HEK293 (cell line): ENCODE results near the gene DLGAP4.

ENCODE experiments used
- CTCF ChIA-PET: fragments of 350-600 bp; formaldehyde crosslinking; extraction: SDS; loops from one replicate; lab custom pipeline; 2021; ENCODE audit warnings: antibody characterized with exemption; lab: Yijun Ruan, JAX
- POLR2A ChIA-PET: fragments of 300-600 bp; formaldehyde crosslinking; extraction: SDS; loops from one replicate; lab custom pipeline; 2020; ENCODE audit warnings: antibody characterized with exemption, inconsistent platforms; lab: Yijun Ruan, JAX
- H3K27ac ChIP-seq: fragments of 200-500 bp; sonication (Bioruptor generic); 2 replicates; pipeline ENCODE4 v1.5.1; 2014; ENCODE audit warnings: low read depth, low read length, control low read depth, inconsistent platforms; ENCODE audit errors: extremely low read depth
- H3K36me3 ChIP-seq, 2 experiments: fragments of 200-500 bp in 1 of 2; sonication (Bioruptor generic) in 1 of 2; 1 replicate in 1 of 2; 2 replicates in 1 of 2; pipeline ENCODE4 v1.5.1; 2014 to 2017; ENCODE audit warnings: inconsistent platforms in 2 of 2, low read length in 2 of 2; ENCODE audit not compliant: control insufficient read depth in 2 of 2, insufficient read depth in 1 of 2
- H3K4me1 ChIP-seq: fragments of 200-500 bp; sonication (Bioruptor generic); 2 replicates; pipeline ENCODE4 v1.5.1; 2014; ENCODE audit warnings: mild to moderate bottlenecking, low read length, inconsistent platforms; ENCODE audit not compliant: control insufficient read depth, insufficient read depth
- H3K4me3 ChIP-seq: 2 replicates; pipeline ENCODE4 v1.5.1; 2011; ENCODE audit warnings: low read depth, mild to moderate bottlenecking, control low read depth, low read length, moderate library complexity
- H3K9me3 ChIP-seq: fragments of 200-500 bp; sonication (Bioruptor generic); 2 replicates; pipeline ENCODE4 v1.5.1; 2014; ENCODE audit warnings: low read depth, low read length, inconsistent platforms; ENCODE audit not compliant: control insufficient read depth, insufficient read depth
- KLF17 ChIP-seq: fragments of 450-650 bp; formaldehyde crosslinking; IDR thresholded peaks from 2 replicates; pipeline ENCODE4 v1.5.1; 2016; ENCODE audit warnings: missing biosample characterization, missing genetic modification characterization
- PBX3 ChIP-seq: sonication (generic); formaldehyde crosslinking; IDR thresholded peaks from 2 replicates; pipeline ENCODE4 v1.8.1; 2022; ENCODE audit warnings: mild to moderate bottlenecking, moderate library complexity, missing genetic modification reagents
- PRDM2 ChIP-seq: fragments of 450-650 bp; formaldehyde crosslinking; IDR thresholded peaks from 2 replicates; pipeline ENCODE4 v1.5.1; 2016; ENCODE audit warnings: missing biosample characterization, missing genetic modification characterization, borderline replicate concordance
- PRDM4 ChIP-seq: fragments of 450-650 bp; formaldehyde crosslinking; IDR thresholded peaks from 2 replicates; pipeline ENCODE4 v1.5.1; 2017; ENCODE audit warnings: missing biosample characterization, missing genetic modification characterization
- YY2 ChIP-seq: fragments of 450-650 bp; formaldehyde crosslinking; IDR thresholded peaks from 2 replicates; pipeline ENCODE4 v1.5.1; 2016; ENCODE audit warnings: missing biosample characterization, missing genetic modification characterization
- ZBTB48 ChIP-seq: fragments of 450-650 bp; formaldehyde crosslinking; IDR thresholded peaks from 2 replicates; pipeline ENCODE4 v1.5.1; 2016; ENCODE audit warnings: missing biosample characterization, missing genetic modification characterization
- ZNF175 ChIP-seq: fragments of 450-650 bp; formaldehyde crosslinking; IDR thresholded peaks from 2 replicates; pipeline ENCODE4 v1.5.1; 2016; ENCODE audit warnings: missing biosample characterization, missing genetic modification characterization
- ZNF184 ChIP-seq: fragments of 450-650 bp; IDR thresholded peaks from 2 replicates; pipeline ENCODE4 v1.5.1; 2018; ENCODE audit warnings: missing biosample characterization, mild to moderate bottlenecking, missing genetic modification characterization
- ZNF274 ChIP-seq, 2 experiments: fragments of 200-500 bp in 1 of 2; fragments of 450-650 bp in 1 of 2; sonication (Bioruptor generic) in 1 of 2; formaldehyde crosslinking in 1 of 2; IDR thresholded peaks; 2 replicates each; pipeline versions ENCODE4 v1.5.1 to v1.6.1; 2014 to 2016; ENCODE audit warnings: borderline replicate concordance in 1 of 2, inconsistent platforms in 1 of 2, low read length in 1 of 2, missing biosample characterization in 1 of 2, missing genetic modification characterization in 1 of 2
- ZNF280D ChIP-seq: fragments of 450-650 bp; formaldehyde crosslinking; IDR thresholded peaks from 2 replicates; pipeline ENCODE4 v1.5.1; 2016; ENCODE audit warnings: missing biosample characterization, missing genetic modification characterization
- ZNF292 ChIP-seq: fragments of 450-650 bp; formaldehyde crosslinking; IDR thresholded peaks from 2 replicates; pipeline ENCODE4 v1.5.1; 2016; ENCODE audit warnings: low read depth, missing biosample characterization, missing genetic modification characterization, borderline replicate concordance
- ZNF350 ChIP-seq: fragments of 450-650 bp; formaldehyde crosslinking; IDR thresholded peaks from 2 replicates; pipeline ENCODE4 v1.5.0; 2017; ENCODE audit warnings: missing biosample characterization, mild to moderate bottlenecking, missing genetic modification characterization
- ZNF426 ChIP-seq: fragments of 450-650 bp; formaldehyde crosslinking; IDR thresholded peaks from 2 replicates; pipeline ENCODE4 v1.5.1; 2017; ENCODE audit warnings: missing biosample characterization, missing genetic modification characterization, mild to moderate bottlenecking, inconsistent platforms, moderate library complexity
- ZNF488 ChIP-seq: fragments of 450-650 bp; formaldehyde crosslinking; IDR thresholded peaks from 2 replicates; pipeline ENCODE4 v1.5.1; 2016; ENCODE audit warnings: missing biosample characterization, missing genetic modification characterization
- ZNF558 ChIP-seq: fragments of 450-650 bp; formaldehyde crosslinking; IDR thresholded peaks from 2 replicates; pipeline ENCODE4 v1.5.1; 2016; ENCODE audit warnings: missing biosample characterization, missing genetic modification characterization
- ZNF654 ChIP-seq: fragments of 450-650 bp; formaldehyde crosslinking; IDR thresholded peaks from 2 replicates; pipeline ENCODE4 v1.5.1; 2016; ENCODE audit warnings: low read depth, missing biosample characterization, missing genetic modification characterization
- ZNF837 ChIP-seq: fragments of 450-650 bp; formaldehyde crosslinking; IDR thresholded peaks from 2 replicates; pipeline ENCODE4 v1.5.1; 2016; ENCODE audit warnings: missing biosample characterization, missing genetic modification characterization
- ZNF843 ChIP-seq: fragments of 450-650 bp; formaldehyde crosslinking; IDR thresholded peaks from 2 replicates; pipeline ENCODE4 v1.5.1; 2016; ENCODE audit warnings: missing biosample characterization, missing genetic modification characterization

DLGAP4 gene

GRCh38 chr20:36399969-36400545 lies 93.9 kb downstream of the DLGAP4 start (continued):
- no peak for TF ChIP-seq ZNF654
- TF ChIP-seq ZNF558 (tag by site-specific recombination), result no peak

- no peaks in the 10 kb centered on the region for H3K9me3 ChIP-seq
- H3K4me3 ChIP-seq, result no peak overlapping the region
- POLR2A ChIA-PET, result no interaction called here
- H3K4me1 ChIP-seq, result no peaks in the 10 kb centered on the region
- H3K27ac ChIP-seq, result no peak overlapping the region
- TF ChIP-seq ZNF426 (tag by site-specific recombination) (no peak), ZNF837 (tag by site-specific recombination) (no peak), ZNF488 (no peak), YY2 (tag by site-specific recombination) (no peak), ZNF184 (tag by site-specific recombination) (no peak), ZNF843 (tag by site-specific recombination) (no peak), PRDM4 (tag by site-specific recombination) (no peak), ZNF280D (tag by site-specific recombination) (no peak), PRDM2 (tag by site-specific recombination) (no peak), PBX3 (CRISPR knock-in tag) (no peak), ZNF350 (tag by site-specific recombination) (no peak), ZBTB48 (no peak), ZNF274 (IDR thresholded peaks at IDR 0.05; ENCODE audit: low read length) (no peak), ZNF274 (tag by site-specific recombination; IDR thresholded peaks at IDR 0.05; ENCODE audit: borderline replicate concordance) (no peak), ZNF292 (tag by site-specific recombination) (no peak), ZNF175 (tag by site-specific recombination) (no peak), KLF17 (no peak)
- H3K36me3 ChIP-seq, result no peaks in the 10 kb centered on the region
- CTCF ChIA-PET, result interaction anchor here (0.5 to 0.9 kb wide), 4 partner anchors 36 to 447 kb away, joined by 3 read pairs; partner anchors contain the start of gene SCAND1
These were observed 95.0 kb downstream of the DLGAP4 start for GRCh38 chr20:36400909-36401735.
